Lower lobe of right lung (tissue), 2 donors: Measurements from ENCODE around the gene SPG21. TPM values are rescaled to one million over a fixed set of nuclear protein-coding genes. Genes with fewer than 3 reads are reported as not detected.

ENCODE experiments used
- ATAC-seq, 2 donors: fragments of 200-7000 bp; cut with Tn5 transposase; one replicate each; pipeline ENCODE4 v1.9.1; 2020 to 2022; ENCODE audit warnings: mild to moderate bottlenecking in 2 of 2, moderate library complexity in 2 of 2
- DNase-seq: peaks from one replicate; pipeline ENCODE4 v3.0.0-alpha.2; 2020
- H3K27ac ChIP-seq: fragments of 200-600 bp; one replicate; pipeline ENCODE4 v1.8.0; 2022
- H3K27me3 ChIP-seq: fragments of 200-600 bp; one replicate; pipeline ENCODE4 v1.8.0; 2022; ENCODE audit warnings: low read depth
- H3K36me3 ChIP-seq: fragments of 200-600 bp; one replicate; pipeline ENCODE4 v1.8.0; 2022; ENCODE audit warnings: mild to moderate bottlenecking
- H3K4me1 ChIP-seq: fragments of 200-600 bp; one replicate; pipeline ENCODE4 v1.8.0; 2022
- H3K4me3 ChIP-seq: fragments of 200-600 bp; one replicate; pipeline ENCODE4 v1.8.0; 2022; ENCODE audit warnings: mild to moderate bottlenecking
- H3K9me3 ChIP-seq: fragments of 200-600 bp; one replicate; pipeline ENCODE4 v1.8.0; 2022
- CTCF ChIP-seq: fragments of 200-600 bp; IDR thresholded peaks from one replicate; pipeline ENCODE4 v1.8.0; 2022; ENCODE audit warnings: antibody characterized with exemption, mild to moderate bottlenecking
- intact Hi-C: fragments of 100-400 bp; cut with DNase I; formaldehyde crosslinking; loops from one replicate; pipeline ENCODE4 v1.11.0; 2022
- total RNA-seq: library from RNA; stranded (reverse); fragmentation: NEBNext Ultra II Directional; extraction: Animal tissue kit (Norgen Biotek cat#: 25700); gene quantifications from one replicate; pipeline ENCODE4 v1.2.1, GENCODE V29; 2021
- donor health status: DM: no; HTN: yes; CAD: no; lungs with severe emphysema.

The SPG21 gene
- total RNA-seq, 1 donor from 2014 or later, result 110 TPM

- no peak for DNase-seq
Observed at GRCh38 chr15:64991536-64992135, 1.9 kb upstream of the SPG21 start.

GRCh38 chr15:64990168-64990470 lies 405 bp upstream of the SPG21 start:
- H3K9me3 ChIP-seq, result no peaks in the 10 kb centered on the region
- peak overlapping the region; percentile 93 for H3K4me3 ChIP-seq
- H3K27ac ChIP-seq, result peak overlapping the region; percentile 94
- TF ChIP-seq CTCF, result no peak
- peak in 1 of 2 donors; percentile 33 for ATAC-seq
- no peaks in the 10 kb centered on the region for H3K27me3 ChIP-seq
- peaks cover 7% of the 10 kb centered on the region for H3K36me3 ChIP-seq
- intact Hi-C loops, result no loop called here
- DNase-seq, result no peak
- peaks cover 42% of the 10 kb centered on the region for H3K4me1 ChIP-seq

More at GRCh38 chr15:64991536-64992135, 1.9 kb upstream of the SPG21 start:
- Histone ChIP-seq H3K27ac (no peak overlapping the region), H3K4me3 (no peak overlapping the region), H3K4me1 (peaks cover 27% of the 10 kb centered on the region), H3K27me3 (no peaks in the 10 kb centered on the region), H3K36me3 (peaks cover 7% of the 10 kb centered on the region), H3K9me3 (no peaks in the 10 kb centered on the region)
- intact Hi-C loops, result no loop called here
- TF ChIP-seq CTCF, result no peak
- ATAC-seq, result no peak

GRCh38 chr15:64987136-64987535 lies 2.6 kb downstream of the SPG21 start:
- Histone ChIP-seq H3K4me3 (no peak overlapping the region), H3K36me3 (peaks cover 17% of the 10 kb centered on the region), H3K27ac (no peak overlapping the region), H3K27me3 (no peaks in the 10 kb centered on the region), H3K4me1 (peaks cover 60% of the 10 kb centered on the region), H3K9me3 (no peaks in the 10 kb centered on the region)
- no peak for TF ChIP-seq CTCF
- no peak for DNase-seq
- ATAC-seq, result no peak
- intact Hi-C loops, result no loop called here

GRCh38 chr15:64985366-64986033 lies 4.2 kb downstream of the SPG21 start:
- ATAC-seq (peak; percentile 8 to 46), DNase-seq (no peak)
- Histone ChIP-seq H3K9me3 (no peaks in the 10 kb centered on the region), H3K4me3 (peak overlapping the region; percentile 1), H3K27ac (peak overlapping the region; percentile 85), H3K4me1 (peaks cover 65% of the 10 kb centered on the region), H3K36me3 (peaks cover 31% of the 10 kb centered on the region), H3K27me3 (no peaks in the 10 kb centered on the region)
- TF ChIP-seq CTCF, result no peak
- intact Hi-C loops, result no loop called here

GRCh38 chr15:64982472-64982871 lies 7.2 kb downstream of the SPG21 start:
- intact Hi-C loops, result no loop called here
- no peaks in the 10 kb centered on the region for H3K27me3 ChIP-seq
- DNase-seq, result no peak
- no peak for TF ChIP-seq CTCF
- no peak for ATAC-seq
- peaks cover 56% of the 10 kb centered on the region for H3K36me3 ChIP-seq
- peaks cover 48% of the 10 kb centered on the region for H3K4me1 ChIP-seq
- H3K27ac ChIP-seq, result no peak overlapping the region
- no peaks in the 10 kb centered on the region for H3K9me3 ChIP-seq
- no peak overlapping the region for H3K4me3 ChIP-seq
